MM.1S (cell line): ENCODE data around the gene GRK4.

Experiments used
- DNase-seq: peaks from one replicate; pipeline ENCODE4 v3.0.0-alpha.2; 2015
- H2AFZ ChIP-seq: fragments of 300-600 bp; sonication (generic); 2 replicates; pipeline ENCODE4 v1.6.0; 2016; ENCODE audit warnings: antibody characterized with exemption, low read length
- H3F3A ChIP-seq: fragments of 300-600 bp; sonication (generic); 2 replicates; pipeline ENCODE4 v1.6.1; 2016; ENCODE audit warnings: mild to moderate bottlenecking, antibody characterized with exemption, low read length, moderate library complexity, mixed read lengths; ENCODE audit not compliant: insufficient read depth
- H3K27ac ChIP-seq: fragments of 300-600 bp; sonication (generic); 2 replicates; pipeline ENCODE4 v1.5.1; 2016; ENCODE audit warnings: mild to moderate bottlenecking, low read length
- H3K27me3 ChIP-seq: fragments of 300-600 bp; sonication (generic); replicated peaks from 2 replicates; pipeline ENCODE4 v1.6.0; 2016; ENCODE audit warnings: low read length; ENCODE audit not compliant: insufficient read depth
- H3K36me3 ChIP-seq: fragments of 300-600 bp; sonication (generic); replicated peaks from 2 replicates; pipeline ENCODE4 v1.6.1; 2016; ENCODE audit warnings: mild to moderate bottlenecking, low read length, mixed read lengths; ENCODE audit not compliant: insufficient read depth
- H3K4me1 ChIP-seq: fragments of 300-600 bp; sonication (generic); 2 replicates; pipeline ENCODE4 v1.6.1; 2016; ENCODE audit warnings: low read length, mixed read lengths
- H3K4me2 ChIP-seq: fragments of 300-600 bp; sonication (generic); 2 replicates; pipeline ENCODE4 v1.6.0; 2016; ENCODE audit warnings: low read depth, low read length
- H3K4me3 ChIP-seq: fragments of 300-600 bp; sonication (generic); 2 replicates; pipeline ENCODE4 v1.5.1; 2016; ENCODE audit warnings: low read length, mixed read lengths
- H3K79me2 ChIP-seq: fragments of 300-600 bp; sonication (generic); 2 replicates; pipeline ENCODE4 v1.6.1; 2016; ENCODE audit warnings: mixed run types, low read length, mixed read lengths
- H3K9ac ChIP-seq: fragments of 300-600 bp; sonication (generic); 2 replicates; pipeline ENCODE4 v1.6.1; 2016; ENCODE audit warnings: low read length, mixed read lengths
- H3K9me2 ChIP-seq: fragments of 300-600 bp; sonication (generic); replicated peaks from 2 replicates; pipeline ENCODE4 v1.6.1; 2016; ENCODE audit warnings: mild to moderate bottlenecking, low read length, mixed read lengths; ENCODE audit not compliant: insufficient read depth
- H3K9me3 ChIP-seq: fragments of 300-600 bp; sonication (generic); replicated peaks from 2 replicates; pipeline ENCODE4 v1.6.1; 2016; ENCODE audit warnings: mild to moderate bottlenecking, low read length, mixed read lengths; ENCODE audit not compliant: insufficient read depth
- H4K20me1 ChIP-seq: fragments of 300-600 bp; sonication (generic); 2 replicates; pipeline ENCODE4 v1.6.1; 2016; ENCODE audit warnings: mild to moderate bottlenecking, low read length, moderate library complexity, mixed read lengths; ENCODE audit not compliant: insufficient read depth
- CTCF ChIP-seq: fragments of 300-600 bp; sonication (generic); IDR thresholded peaks from 2 replicates; pipeline ENCODE4 v1.5.1; 2016; ENCODE audit warnings: antibody characterized with exemption, low read length, mixed read lengths
- EZH2 ChIP-seq: fragments of 300-600 bp; sonication (generic); optimal IDR thresholded peaks from 2 replicates; pipeline ENCODE3; 2017; ENCODE audit warnings: low read depth, mild to moderate bottlenecking, antibody characterized with exemption, low read length, mixed read lengths
- EZH2phosphoT487 ChIP-seq: fragments of 300-600 bp; sonication (generic); IDR thresholded peaks from 2 replicates; pipeline ENCODE4 v1.6.1; 2018; ENCODE audit warnings: antibody characterized with exemption, low read length

Gene GRK4

GRCh38 chr4:3079694-3080123 lies 116.3 kb downstream of the GRK4 start:
- no peak for TF ChIP-seq EZH2
- no peak for TF ChIP-seq EZH2phosphoT487
- TF ChIP-seq CTCF: no peak
- H3K9me2 ChIP-seq: no peaks in the 10 kb centered on the region
- peaks cover 8% of the 10 kb centered on the region for H3K4me1 ChIP-seq
- H3K27ac ChIP-seq: no peak overlapping the region
- DNase-seq: no peak
- H3K4me3 ChIP-seq: no peak overlapping the region
- H3K4me2 ChIP-seq: no peak overlapping the region
- no peaks in the 10 kb centered on the region for H3K27me3 ChIP-seq
- peaks cover 5% of the 10 kb centered on the region; the same call in 1 of the 2 replicates for H4K20me1 ChIP-seq
- H3F3A ChIP-seq: peaks cover 4% of the 10 kb centered on the region; the same call in 1 of the 2 replicates
- H3K79me2 ChIP-seq: peaks cover 87% of the 10 kb centered on the region
- no peaks in the 10 kb centered on the region for H3K9me3 ChIP-seq
- H3K36me3 ChIP-seq: no peaks in the 10 kb centered on the region
- no peak overlapping the region for H2AFZ ChIP-seq
- no peak overlapping the region for H3K9ac ChIP-seq

GRCh38 chr4:3082925-3083515 lies 119.6 kb downstream of the GRK4 start:
- Histone ChIP-seq H3K9me3 (no peaks in the 10 kb centered on the region), H3K4me1 (no peaks in the 10 kb centered on the region), H3K4me2 (no peak overlapping the region), H3K27ac (no peak overlapping the region), H3K79me2 (peaks cover 66% of the 10 kb centered on the region), H3K36me3 (no peaks in the 10 kb centered on the region), H4K20me1 (no peaks in the 10 kb centered on the region), H3K27me3 (no peaks in the 10 kb centered on the region), H3K9ac (no peak overlapping the region), H3K9me2 (no peaks in the 10 kb centered on the region), H3K4me3 (no peak overlapping the region), H3F3A (no peaks in the 10 kb centered on the region), H2AFZ (no peak overlapping the region)
- DNase-seq: no peak
- TF ChIP-seq EZH2phosphoT487: no peak

GRCh38 chr4:3083732-3084131 lies 120.4 kb downstream of the GRK4 start:
- Histone ChIP-seq H3K27ac (no peak overlapping the region), H3K4me3 (no peak overlapping the region), H4K20me1 (no peaks in the 10 kb centered on the region), H3F3A (no peaks in the 10 kb centered on the region), H3K9me3 (no peaks in the 10 kb centered on the region), H3K9me2 (no peaks in the 10 kb centered on the region), H3K27me3 (no peaks in the 10 kb centered on the region), H3K36me3 (no peaks in the 10 kb centered on the region), H3K4me2 (no peak overlapping the region), H3K4me1 (no peaks in the 10 kb centered on the region), H3K9ac (no peak overlapping the region), H2AFZ (no peak overlapping the region), H3K79me2 (peaks cover 60% of the 10 kb centered on the region)
- no peak for DNase-seq
- TF ChIP-seq EZH2phosphoT487 (no peak), EZH2 (no peak), CTCF (no peak)

GRCh38 chr4:3085948-3086670 lies 122.7 kb downstream of the GRK4 start:
- no peaks in the 10 kb centered on the region for H3K36me3 ChIP-seq
- no peak overlapping the region for H3K4me3 ChIP-seq
- TF ChIP-seq EZH2: no peak
- no peak for TF ChIP-seq CTCF
- no peak for TF ChIP-seq EZH2phosphoT487
- H3K27me3 ChIP-seq: no peaks in the 10 kb centered on the region
- no peak overlapping the region for H3K9ac ChIP-seq
- peaks cover under 1% of the 10 kb centered on the region; the same call in 1 of the 2 replicates for H3F3A ChIP-seq
- H3K4me1 ChIP-seq: 0 out of 2 replicates have a peak, but pooled peaks cover 3% of the 10 kb centered on the region
- H2AFZ ChIP-seq: no peak overlapping the region
- no peak overlapping the region for H3K27ac ChIP-seq
- no peak overlapping the region for H3K4me2 ChIP-seq
- DNase-seq: no peak
- no peaks in the 10 kb centered on the region for H3K9me2 ChIP-seq
- no peaks in the 10 kb centered on the region for H4K20me1 ChIP-seq
- H3K9me3 ChIP-seq: no peaks in the 10 kb centered on the region
- H3K79me2 ChIP-seq: peaks cover 37% of the 10 kb centered on the region
